Measurements from ENCODE around the gene FAM227A. TPM values are rescaled to one million over a fixed set of nuclear protein-coding genes. Genes with fewer than 3 reads are reported as not detected.

Gene FAM227A
- polyA plus RNA-seq, 3 donors, result not detected

- 100% methylated on average over 1 of the region's 3 CpGs for WGBS (ENCODE audit: insufficient coverage)
- peaks cover 41% of the 10 kb centered on the region for H3K4me1 Mint-ChIP-seq
- peaks cover 37 to 41% of the 10 kb centered on the region in 2 donors for H3K4me1 ChIP-seq (ENCODE audit: control insufficient read depth in 1 of 2, insufficient read depth in 2 of 2, low read length in 2 of 2)
- H3K9me3 Mint-ChIP-seq, result no peaks in the 10 kb centered on the region
- TF ChIP-seq CTCF (IDR thresholded peaks at IDR 0.05), result no peak
- peaks cover 0 to under 1% (median 0%) of the 10 kb centered on the region in 3 donors for H3K27me3 Mint-ChIP-seq (ENCODE audit: low read depth in 3 of 3)
- no peak overlapping the region for H3K4me2 ChIP-seq (replicated peaks; ENCODE audit: extremely low read depth, low read length, poor library complexity, severe bottlenecking)
- H3K36me3 ChIP-seq (replicated peaks in 1 of 2; ENCODE audit: control insufficient read depth in 1 of 2, insufficient read depth in 2 of 2, low read length in 2 of 2), result peaks cover 0 to 24% of the 10 kb centered on the region in 2 donors
- H3K36me3 Mint-ChIP-seq, result peaks cover 22 to 33% of the 10 kb centered on the region in 2 donors
- peaks cover 16% of the 10 kb centered on the region for H4K20me1 ChIP-seq (ENCODE audit: insufficient read depth, low read length)
- H3K27ac ChIP-seq (ENCODE audit: low read depth in 1 of 2, low read length in 2 of 2), result no peak overlapping the region
- no peak overlapping the region for H3K27ac Mint-ChIP-seq
- H3K79me2 ChIP-seq (ENCODE audit: insufficient read depth, low read length), result peaks cover 60% of the 10 kb centered on the region
- intact Hi-C loops (cut with micrococcal nuclease), result no loop called here
- H3K4me3 Mint-ChIP-seq, result no peak overlapping the region
- H3K4me3 ChIP-seq (replicated peaks in 1 of 3; ENCODE audit: low read depth in 2 of 3, low read length in 3 of 3), result no peak overlapping the region
- H3K27me3 ChIP-seq (ENCODE audit: control insufficient read depth in 2 of 2, insufficient read depth in 2 of 2, low read length in 2 of 2), result no peaks in the 10 kb centered on the region
- no peaks in the 10 kb centered on the region for H3K9me3 ChIP-seq (replicated peaks in 1 of 2; ENCODE audit: control insufficient read depth in 1 of 2, insufficient read depth in 1 of 2, low read length in 2 of 2)
- no peak overlapping the region for H3K9ac ChIP-seq (ENCODE audit: insufficient read depth, low read length, poor library complexity, severe bottlenecking)
- no peak overlapping the region for H2AFZ ChIP-seq (ENCODE audit: insufficient read depth, low read depth, low read length, poor library complexity, severe bottlenecking)
- DNase-seq, result no peak
Measured at GRCh38 chr22:38694940-38695339, 38.7 kb upstream of the FAM227A start.

- TF ChIP-seq CTCF (IDR thresholded peaks at IDR 0.05), result no peak
- Mint-ChIP-seq H3K27me3 (ENCODE audit: low read depth in 3 of 3) (no peaks in the 10 kb centered on the region), H3K4me3 (no peak overlapping the region), H3K4me1 (peaks cover 32% of the 10 kb centered on the region), H3K36me3 (peaks cover 31 to 34% of the 10 kb centered on the region in 2 donors), H3K27ac (peak overlapping the region in 1 of 7 donors; percentile 1), H3K9me3 (no peaks in the 10 kb centered on the region)
- H3K27ac ChIP-seq (ENCODE audit: low read depth in 1 of 2, low read length in 2 of 2), result no peak overlapping the region
- no peak overlapping the region for H3K4me3 ChIP-seq (replicated peaks in 1 of 3; ENCODE audit: low read depth in 2 of 3, low read length in 3 of 3)
- no peak overlapping the region for H2AFZ ChIP-seq (ENCODE audit: insufficient read depth, low read depth, low read length, poor library complexity, severe bottlenecking)
- no CpG with 5 or more reads among the region's 2 CpGs for WGBS (ENCODE audit: insufficient coverage)
- H3K4me2 ChIP-seq (replicated peaks; ENCODE audit: extremely low read depth, low read length, poor library complexity, severe bottlenecking), result no peak overlapping the region
- peaks cover 0 to 33% of the 10 kb centered on the region in 2 donors for H3K36me3 ChIP-seq (replicated peaks in 1 of 2; ENCODE audit: control insufficient read depth in 1 of 2, insufficient read depth in 2 of 2, low read length in 2 of 2)
- intact Hi-C loops (cut with micrococcal nuclease), result no loop called here
- peaks cover 28 to 33% of the 10 kb centered on the region in 2 donors for H3K4me1 ChIP-seq (ENCODE audit: control insufficient read depth in 1 of 2, insufficient read depth in 2 of 2, low read length in 2 of 2)
- H3K79me2 ChIP-seq (ENCODE audit: insufficient read depth, low read length), result peaks cover 51% of the 10 kb centered on the region
- H3K9ac ChIP-seq (ENCODE audit: insufficient read depth, low read length, poor library complexity, severe bottlenecking), result no peak overlapping the region
- H4K20me1 ChIP-seq (ENCODE audit: insufficient read depth, low read length), result peaks cover 16% of the 10 kb centered on the region
- no peaks in the 10 kb centered on the region for H3K9me3 ChIP-seq (replicated peaks in 1 of 2; ENCODE audit: control insufficient read depth in 1 of 2, insufficient read depth in 1 of 2, low read length in 2 of 2)
- no peaks in the 10 kb centered on the region for H3K27me3 ChIP-seq (ENCODE audit: control insufficient read depth in 2 of 2, insufficient read depth in 2 of 2, low read length in 2 of 2)
- no peak for DNase-seq
Measured at GRCh38 chr22:38694049-38694448, 37.9 kb upstream of the FAM227A start.

Data from CD14-positive monocyte (primary cell).